GM12878 (cell line): ENCODE measurements around the gene MZB1. TPM values are rescaled to one million over a fixed set of nuclear protein-coding genes. Genes with fewer than 3 reads are reported as not detected.

ENCODE experiments used
- ATAC-seq: fragments of 200-7000 bp; cut with Tn5 transposase; 3 replicates; pipeline ENCODE4 v1.9.1; 2020; ENCODE audit warnings: mild to moderate bottlenecking, moderate library complexity
- Bru-seq: library from RNA; stranded (reverse); fragments of 400-500 nt; gene quantifications from one replicate; lab custom pipeline; 2021; lab: Mats Ljungman, UMichigan
- BruChase-seq, 2 experiments: library from RNA; stranded (reverse); fragments of 400-500 nt; gene quantifications; one replicate each; lab custom pipeline; 2021; lab: Mats Ljungman, UMichigan
- BruUV-seq: library from RNA; stranded (reverse); fragments of 400-500 nt; replicated peaks from 2 replicates; lab custom pipeline; 2021; lab: Mats Ljungman, UMichigan
- CTCF ChIA-PET: fragments of 300-600 bp; sonication (Branson Sonifier 250); formaldehyde crosslinking; extraction: SDS; loops from one replicate; lab custom pipeline; 2021; ENCODE audit warnings: inconsistent platforms; lab: Yijun Ruan, JAX
- POLR2A ChIA-PET: fragments of 350-600 bp; formaldehyde crosslinking; extraction: SDS; loops from one replicate; lab custom pipeline; 2021; ENCODE audit warnings: inconsistent platforms; lab: Charles Lee
- RAD21 ChIA-PET: fragments of 300-600 bp; sonication (Branson Sonifier 250); formaldehyde crosslinking; loops from one replicate; lab custom pipeline; 2023; ENCODE audit warnings: antibody characterized with exemption; ENCODE audit not compliant: unreplicated experiment; lab: Charles Lee
- SMC1A ChIA-PET: fragments of 300-600 bp; sonication (Branson Sonifier 250); formaldehyde crosslinking; loops from one replicate; lab custom pipeline; 2023; ENCODE audit not compliant: unreplicated experiment, uncharacterized antibody; lab: Charles Lee
- DNase-seq: peaks from one replicate; pipeline ENCODE4 v3.0.0-alpha.2; 2011; ENCODE audit warnings: low read depth, low spot score
- FAIRE-seq: peaks from 3 replicates; lab custom pipeline; 2011; peaks lifted over from hg19 to GRCh38; lab: Jason Lieb, UNC
- H2AFZ ChIP-seq: 2 replicates; pipeline ENCODE4 v1.6.0; 2011; ENCODE audit warnings: low read depth, low read length, control low read depth; ENCODE audit not compliant: control insufficient read depth
- H3K27ac ChIP-seq: 2 replicates; pipeline ENCODE4 v1.5.1; 2011; ENCODE audit warnings: control low read depth; ENCODE audit not compliant: control insufficient read depth, insufficient read depth
- H3K27me3 ChIP-seq, 2 experiments: replicated peaks in 1 of 2; 2 replicates each; pipeline versions ENCODE4 v1.6.0 to v1.6.1; 2011; ENCODE audit warnings: low read length in 1 of 2; ENCODE audit not compliant: control insufficient read depth in 2 of 2, insufficient read depth in 2 of 2
- H3K36me3 ChIP-seq, 2 experiments: 2 replicates each; pipeline ENCODE4 v1.5.1; 2011; ENCODE audit warnings: low read length in 1 of 2; ENCODE audit not compliant: control insufficient read depth in 2 of 2, insufficient read depth in 2 of 2
- H3K4me1 ChIP-seq: 2 replicates; pipeline ENCODE4 v1.6.1; 2011; ENCODE audit warnings: mild to moderate bottlenecking, low read length, moderate library complexity, mixed read lengths; ENCODE audit not compliant: control insufficient read depth, insufficient read depth
- H3K4me2 ChIP-seq: 2 replicates; pipeline ENCODE4 v1.6.0; 2011; ENCODE audit warnings: control low read depth; ENCODE audit not compliant: control insufficient read depth, insufficient read depth
- H3K4me3 ChIP-seq: fragments of 200-600 bp; sonication (generic); 2 replicates; pipeline ENCODE4 v1.5.1; 2016
- H3K79me2 ChIP-seq: 2 replicates; pipeline ENCODE4 v1.6.0; 2011; ENCODE audit warnings: low read length; ENCODE audit not compliant: control insufficient read depth, insufficient read depth
- H3K9ac ChIP-seq: 2 replicates; pipeline ENCODE4 v1.8.0; 2011; ENCODE audit warnings: low read length, control low read depth, mixed read lengths; ENCODE audit not compliant: control insufficient read depth, insufficient read depth
- H3K9me3 ChIP-seq: replicated peaks from 3 replicates; pipeline ENCODE4 v1.5.1; 2011; ENCODE audit warnings: mild to moderate bottlenecking, low read length; ENCODE audit not compliant: control insufficient read depth, insufficient read depth
- H4K20me1 ChIP-seq: 2 replicates; pipeline ENCODE4 v1.6.0; 2011; ENCODE audit not compliant: control insufficient read depth, insufficient read depth
- ASH2L ChIP-seq: fragments of 300-600, 200-600 bp; sonication (generic); IDR thresholded peaks from 2 replicates; pipeline ENCODE4 v1.6.1; 2017; ENCODE audit warnings: low read depth, mild to moderate bottlenecking, borderline replicate concordance
- ATF7 ChIP-seq: fragments of 450-650 bp; IDR thresholded peaks from 2 replicates; pipeline ENCODE4 v1.6.1; 2016; ENCODE audit warnings: low read depth, mild to moderate bottlenecking
- BACH1 ChIP-seq: fragments of 450-650 bp; IDR thresholded peaks from 2 replicates; pipeline ENCODE4 v1.6.1; 2017; ENCODE audit warnings: mild to moderate bottlenecking, borderline replicate concordance
- BMI1 ChIP-seq: fragments of 450-650 bp; IDR thresholded peaks from 2 replicates; pipeline ENCODE4 v1.6.1; 2016; ENCODE audit warnings: mild to moderate bottlenecking, moderate library complexity, borderline replicate concordance
- CHD2 ChIP-seq: IDR thresholded peaks from 2 replicates; pipeline ENCODE4 v1.6.1; 2011; ENCODE audit warnings: low read depth, low read length, improper control_type of control experiment, borderline replicate concordance
- CREB1 ChIP-seq: IDR thresholded peaks from 2 replicates; pipeline ENCODE4 v1.6.1; 2012; ENCODE audit warnings: low read depth, mild to moderate bottlenecking, inconsistent platforms
- GABPA ChIP-seq: IDR thresholded peaks from 2 replicates; pipeline ENCODE4 v1.6.1; 2014; ENCODE audit warnings: antibody characterized with exemption, low read depth, mild to moderate bottlenecking, inconsistent platforms
- HDAC2 ChIP-seq: fragments of 200-600 bp; sonication (generic); IDR thresholded peaks from 2 replicates; pipeline ENCODE4 v1.6.1; 2017
- KDM1A ChIP-seq: fragments of 200-600 bp; sonication (generic); IDR thresholded peaks from 2 replicates; pipeline ENCODE4 v1.6.1; 2016; ENCODE audit warnings: borderline replicate concordance
- KLF5 ChIP-seq: fragments of 450-650 bp; IDR thresholded peaks from 2 replicates; pipeline ENCODE4 v1.6.1; 2014; ENCODE audit warnings: mild to moderate bottlenecking; ENCODE audit not compliant: partially characterized antibody
- RB1 ChIP-seq: fragments of 450-650 bp; formaldehyde crosslinking; IDR thresholded peaks from 2 replicates; pipeline ENCODE4 v1.6.1; 2017; ENCODE audit warnings: mild to moderate bottlenecking, borderline replicate concordance
- RFX5 ChIP-seq: IDR thresholded peaks from 2 replicates; pipeline ENCODE4 v1.6.1; 2011; ENCODE audit warnings: low read depth, low read length, improper control_type of control experiment
- RUNX3 ChIP-seq: IDR thresholded peaks from 2 replicates; pipeline ENCODE4 v1.6.1; 2012; ENCODE audit warnings: low read length, inconsistent platforms
- STAT1 ChIP-seq: fragments of 450-650 bp; conservative IDR thresholded peaks from 2 replicates; pipeline ENCODE4 v1.6.1; 2014; ENCODE audit warnings: antibody characterized with exemption, mild to moderate bottlenecking
- WGBS: methylation state at CpG from one replicate; pipeline ENCODE4 v1.1.6; 2016; ENCODE audit warnings: low lambda C conversion rate; ENCODE audit not compliant: insufficient replicate concordance, insufficient coverage; ENCODE audit errors: missing lambda C conversion rate; 5-methylcytosine and 5-hydroxymethylcytosine counted together
- in situ Hi-C: fragments of 300-500 bp; cut with MboI; formaldehyde crosslinking; loops from 9 replicates; pipeline ENCODE4 v1.14.3; 2018; ENCODE audit warnings: mixed read lengths
- intact Hi-C: fragments of 100-400 bp; cut with micrococcal nuclease; formaldehyde crosslinking; loops from one replicate; pipeline ENCODE4 v1.14.2; 2022; ENCODE audit not compliant: unreplicated experiment
- long read RNA-seq, 2 experiments: library from polyadenylated mRNA; unstranded; transcript quantifications; one replicate each; pipeline ENCODE4 v2.0.0, GENCODE V29; 2019 to 2020
- polyA minus RNA-seq, 3 experiments: library from RNA; depleted of rRNA, polyadenylated mRNA; stranded (reverse); fragments of >200 nt; gene quantifications; 2 replicates each; pipeline ENCODE4 v1.2.3, GENCODE V29; 2011
- polyA plus RNA-seq, 11 experiments: library from polyadenylated mRNA; depleted of rRNA in 4 of 11; unstranded in 6 of 11; stranded (reverse) in 5 of 11; fragments of >200 nt; fragmentation: Nextera tagmentation in 4 of 11; fragmentation: Illumina TruSeq in 1 of 11; extraction: Ambion mirVana in 4 of 11; extraction: Trizol in 1 of 11; gene quantifications; 1 replicate in 1 of 11; 2 replicates in 10 of 11; pipeline versions ENCODE4 v1.2.1 to v1.2.3, GENCODE V29; 2011 to 2016; ENCODE audit warnings: inconsistent platforms in 2 of 11, missing spikeins in 2 of 11, low read depth in 1 of 11
- total RNA-seq, 4 experiments: library from RNA; depleted of rRNA in 3 of 4; stranded (reverse); fragments of >200 nt in 3 of 4; fragmentation: Illumina TruSeq in 1 of 4; extraction: Trizol in 1 of 4; gene quantifications; 2 replicates each; pipeline versions ENCODE4 v1.2.1 to v1.2.3, GENCODE V29; 2013 to 2021
- TF ChIP-seq, protein P1 (sequence below): IDR thresholded peaks from 2 replicates; pipeline ENCODE4 v1.6.1; 2011; ENCODE audit warnings: low read depth, low read length, improper control_type of control experiment, borderline replicate concordance

Gene MZB1, protein sequence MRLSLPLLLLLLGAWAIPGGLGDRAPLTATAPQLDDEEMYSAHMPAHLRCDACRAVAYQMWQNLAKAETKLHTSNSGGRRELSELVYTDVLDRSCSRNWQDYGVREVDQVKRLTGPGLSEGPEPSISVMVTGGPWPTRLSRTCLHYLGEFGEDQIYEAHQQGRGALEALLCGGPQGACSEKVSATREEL
- total RNA-seq (2013; cell fraction: nucleolus; rRNA removed), result 108 and 124 TPM in 2 replicates
- total RNA-seq (2014; rRNA removed) (211 and 238 TPM in 2 replicates), total RNA-seq (2014; rRNA removed; fragmentation: Illumina TruSeq; extraction: Trizol) (132 and 157 TPM in 2 replicates), total RNA-seq (2021) (200 and 218 TPM in 2 replicates), polyA plus RNA-seq (2011; rRNA removed) (37.4 and 65.2 TPM in 2 replicates), polyA plus RNA-seq (2014; fragmentation: Illumina TruSeq; extraction: Trizol) (44.1 and 147 TPM in 2 replicates), polyA plus RNA-seq (2014; fragmentation: Nextera tagmentation; extraction: Ambion mirVana) (10 to 100 TPM; 19.3 to 56.9 TPM), polyA plus RNA-seq (2014; rRNA removed) (291 and 321 TPM in 2 replicates), polyA plus RNA-seq (2016; fragmentation: Nextera tagmentation; extraction: Ambion mirVana) (100 to 1,000 TPM; 369 to 406 TPM), polyA minus RNA-seq (2011; rRNA and poly(A)+ RNA removed) (43.4 and 79.0 TPM in 2 replicates), Bru-seq, nascent RNA (percentile 97 among the genes with signal in this experiment), BruChase-seq, experiment 1, labeled RNA remaining after a 6-hour chase (percentile 88 among the genes with signal in this experiment), BruChase-seq, experiment 2, labeled RNA remaining after a 2-hour chase (percentile 91 among the genes with signal in this experiment)
- polyA plus RNA-seq (2011; ENCODE audit: low read depth), result 170 TPM
- 96.6 and 144 TPM in 2 replicates for polyA plus RNA-seq (2011; cell fraction: cytosol; rRNA removed)
- polyA plus RNA-seq (2011; cell fraction: nucleus; rRNA removed), result 140 and 154 TPM in 2 replicates
- polyA plus RNA-seq (2012), result 253 and 361 TPM in 2 replicates
- polyA minus RNA-seq (2011; cell fraction: cytosol; rRNA and poly(A)+ RNA removed), result 21.8 and 23.1 TPM in 2 replicates
- polyA minus RNA-seq (2011; cell fraction: nucleus; rRNA and poly(A)+ RNA removed), result 58.2 and 93.9 TPM in 2 replicates
- long read RNA-seq, experiment 1, transcript MZB1-201 (4 exons, 825 nt), result major isoform, 44 of 53 reads
- long read RNA-seq, experiment 1, partial matches to known transcripts, result 2 of 53 reads
- long read RNA-seq, experiment 1, other reads (novel, unspliced or antisense), result 3 of 53 reads
- long read RNA-seq, experiment 2, transcript MZB1-205 (4 exons, 1,096 nt), result minor isoform, 5 of 101 reads
- long read RNA-seq, experiment 2, transcript MZB1-201 (4 exons, 825 nt), result major isoform, 86 of 101 reads
- long read RNA-seq, experiment 2, partial matches to known transcripts, result 5 of 101 reads
- long read RNA-seq, experiment 2, other reads (novel, unspliced or antisense), result 1 of 101 reads

DNA sequence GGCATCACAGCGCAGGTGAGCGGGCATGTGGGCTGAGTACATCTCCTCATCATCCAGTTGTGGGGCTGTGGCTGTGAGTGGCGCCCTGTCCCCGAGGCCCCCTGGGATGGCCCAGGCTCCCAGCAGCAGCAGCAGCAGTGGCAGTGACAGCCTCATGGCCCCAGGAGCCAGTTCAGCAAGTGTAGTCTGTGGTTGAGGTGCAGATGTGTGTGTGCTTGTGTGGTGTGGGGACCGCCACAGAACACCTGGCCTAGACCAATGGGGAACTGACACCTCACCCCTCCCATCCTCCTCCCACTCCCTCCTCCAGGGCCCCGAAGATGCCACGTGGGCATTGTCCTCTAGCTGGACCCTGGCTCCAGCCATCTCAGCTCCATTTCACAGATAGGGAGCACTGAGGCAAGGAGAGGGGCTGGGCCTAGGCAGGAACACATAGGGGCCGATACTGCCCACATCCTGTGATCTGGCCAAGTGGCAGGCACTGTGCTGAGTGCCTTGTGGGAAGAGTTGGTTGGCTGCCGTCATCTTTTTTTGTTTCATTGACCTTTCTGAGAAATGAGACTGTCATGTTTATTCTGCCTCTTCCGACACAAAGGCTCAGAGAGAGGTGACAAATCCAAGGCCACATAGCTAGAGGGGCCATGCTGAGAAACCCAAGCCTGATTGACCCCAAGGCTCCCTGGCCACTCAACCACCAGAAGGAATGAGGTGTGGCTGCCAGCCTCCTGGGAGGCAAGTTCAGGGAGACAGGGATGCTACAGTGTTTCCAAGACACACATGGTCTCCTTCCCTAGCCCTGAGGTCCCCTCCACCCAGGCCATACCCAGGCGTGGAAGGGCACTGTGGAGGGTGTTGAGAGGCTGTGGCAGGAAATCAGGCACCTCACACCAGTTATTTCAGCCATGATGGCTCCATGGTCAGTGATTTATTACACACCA lies at the start of gene MZB1:
TSS of gene MZB1 (minus strand) at position 213 of the 938 bp plus-strand sequence. CDS start at position 156, 57 bp downstream.
- Histone ChIP-seq H3K4me2 (peak within 1 kb of the TSS; percentile 73), H3K9ac (peak within 1 kb of the TSS; percentile 97), H3K4me3 (peak within 1 kb of the TSS; percentile 87), H3K36me3 (no peaks in the 10 kb centered on the region; a peak in 2 of 4 replicates), H4K20me1 (no peaks in the 10 kb centered on the region), H3K27ac (peak within 1 kb of the TSS; percentile 90), H3K79me2 (peaks cover 81% of the 10 kb centered on the region), H3K9me3 (no peaks in the 10 kb centered on the region), H2AFZ (peak within 1 kb of the TSS; percentile 15), H3K27me3 (no peaks in the 10 kb centered on the region), H3K4me1 (peaks cover 58% of the 10 kb centered on the region)
- SMC1A ChIA-PET, result interaction anchor here (0.6 to 3.0 kb wide), 16 partner anchors 9 to 247 kb away, joined by 3 to 26 read pairs (median 4); partner anchors contain the start of genes PAIP2 and SPATA24
- in situ Hi-C loops, result no loop called here
- CTCF ChIA-PET, result interaction anchor here (0.6 to 4.4 kb wide), 13 partner anchors 13 to 1037 kb away, joined by 3 to 35 read pairs (median 3); partner anchors contain the start of gene SPATA24
- DNase-seq (peak; percentile 95), FAIRE-seq (peak; percentile 95), ATAC-seq (peak; percentile 63)
- 0% methylated on average over 11 of the region's 11 CpGs for WGBS
- POLR2A ChIA-PET, result interaction anchor here (0.6 to 6.8 kb wide), 15 partner anchors 11 to 847 kb away, joined by 3 to 74 read pairs (median 5); partner anchors contain the start of genes ETF1, MATR3, PAIP2 and SPATA24
- RAD21 ChIA-PET, result interaction anchor here (0.6 to 5.8 kb wide), 18 partner anchors 9 to 258 kb away, joined by 3 to 42 read pairs (median 4); partner anchors contain the start of genes CXXC5, DNAJC18, PAIP2 and SPATA24
- TSS peak; percentile 66 for BruUV-seq
- intact Hi-C loops, result loop anchor here (5.0 kb wide), 4 partner anchors 98 to 193 kb away; partner anchors contain the start of genes MATR3 and SIL1
- TF ChIP-seq, protein P1, sequence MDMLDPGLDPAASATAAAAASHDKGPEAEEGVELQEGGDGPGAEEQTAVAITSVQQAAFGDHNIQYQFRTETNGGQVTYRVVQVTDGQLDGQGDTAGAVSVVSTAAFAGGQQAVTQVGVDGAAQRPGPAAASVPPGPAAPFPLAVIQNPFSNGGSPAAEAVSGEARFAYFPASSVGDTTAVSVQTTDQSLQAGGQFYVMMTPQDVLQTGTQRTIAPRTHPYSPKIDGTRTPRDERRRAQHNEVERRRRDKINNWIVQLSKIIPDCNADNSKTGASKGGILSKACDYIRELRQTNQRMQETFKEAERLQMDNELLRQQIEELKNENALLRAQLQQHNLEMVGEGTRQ, result peak; percentile 71
- TF ChIP-seq CREB1, result no peak
- TF ChIP-seq HDAC2, result 0 out of 2 replicates have a peak, but pooled peaks have one; percentile 45
- no peak for TF ChIP-seq GABPA
- TF ChIP-seq RB1, result no peak
- no peak for TF ChIP-seq KLF5
- no peak for TF ChIP-seq ASH2L
- TF ChIP-seq ATF7, result peak; percentile 89
- peak; percentile 84; the same call in 1 of the 2 replicates for TF ChIP-seq CHD2
- peak; percentile 77 for TF ChIP-seq RFX5
- peak; percentile 77; the same call in 1 of the 2 replicates for TF ChIP-seq BACH1
- no peak for TF ChIP-seq BMI1
- TF ChIP-seq KDM1A, result peak; percentile 82; the same call in 1 of the 2 replicates
- no peak for TF ChIP-seq RUNX3
- TF ChIP-seq STAT1, result 0 out of 2 replicates have a peak, but pooled peaks have one; percentile 23
